Hindlimb muscle (tissue), 1 donor: ENCODE results near the gene METAP1. TPM values are rescaled to one million over a fixed set of nuclear protein-coding genes. Genes with fewer than 3 reads are reported as not detected.
"Not testable (repeated sequence)": the region's sequence is repeated elsewhere in the genome, so short reads cannot be mapped to it uniquely, and the experiment has no call there.

Experiments used
- DNase-seq: peaks from one replicate; pipeline ENCODE4 v3.0.0-alpha.2; 2013
- polyA plus RNA-seq: library from polyadenylated mRNA; unstranded; fragments of 120-200 nt; gene quantifications from one replicate; pipeline ENCODE4 v1.2.1, GENCODE V29; 2013; ENCODE audit not compliant: insufficient read length

METAP1 gene
- polyA plus RNA-seq, 1 donor, result 28.2 TPM

- DNase-seq, result not testable (repeated sequence)
Measured at GRCh38 chr4:99099814-99100213, 104.3 kb downstream of the METAP1 start.

- no peak for DNase-seq
Measured at GRCh38 chr4:99100876-99101275, 105.4 kb downstream of the METAP1 start.

GRCh38 chr4:99102634-99103033, 107.1 kb downstream of the METAP1 start:
- no peak for DNase-seq

GRCh38 chr4:99103166-99103565, 107.6 kb downstream of the METAP1 start:
- no peak for DNase-seq

GRCh38 chr4:99104153-99104552, 108.6 kb downstream of the METAP1 start:
- no peak for DNase-seq

- DNase-seq, result not testable (repeated sequence)
Measured at GRCh38 chr4:99109286-99109685, 113.8 kb downstream of the METAP1 start.

Other genes starting within 250 kb of the METAP1 start
- 50.6 TPM for gene EIF4E, start 66.6 kb upstream of the METAP1 start, polyA plus RNA-seq
- gene ADH5, start 93.1 kb downstream of the METAP1 start, polyA plus RNA-seq, result 87.8 TPM
- not detected for gene ADH4, start 148.6 kb downstream of the METAP1 start, polyA plus RNA-seq
- 0.35 TPM for gene ADH6, start 223.5 kb downstream of the METAP1 start, polyA plus RNA-seq